Panc1 (cell line): ENCODE measurements around the gene IFT27.

Source experiments
- POLR2AphosphoS5 ChIP-seq: IDR thresholded peaks from 2 replicates; pipeline ENCODE4 v1.6.1; 2012; ENCODE audit warnings: mild to moderate bottlenecking, low read depth, low read length, moderate library complexity
- TCF7L2 ChIP-seq: IDR thresholded peaks from 2 replicates; pipeline ENCODE4 v1.6.1; 2011; ENCODE audit warnings: mild to moderate bottlenecking, low read depth, low read length, inconsistent platforms
- TF ChIP-seq, protein P1 (sequence below): fragments of 450-650 bp; IDR thresholded peaks from 2 replicates; pipeline ENCODE4 v1.5.1; 2017; ENCODE audit warnings: mild to moderate bottlenecking
- TF ChIP-seq, protein P2 (sequence below), 2 experiments: IDR thresholded peaks; 2 replicates each; pipeline ENCODE4 v1.6.1; 2011 to 2012; ENCODE audit warnings: low read depth in 2 of 2, control low read depth in 1 of 2, low read length in 1 of 2, mild to moderate bottlenecking in 1 of 2, moderate library complexity in 1 of 2; ENCODE audit not compliant: insufficient read depth in 1 of 2

GRCh38 chr22:36730176-36730858 is 45.6 kb downstream of the IFT27 start:
- TF ChIP-seq, protein P1, sequence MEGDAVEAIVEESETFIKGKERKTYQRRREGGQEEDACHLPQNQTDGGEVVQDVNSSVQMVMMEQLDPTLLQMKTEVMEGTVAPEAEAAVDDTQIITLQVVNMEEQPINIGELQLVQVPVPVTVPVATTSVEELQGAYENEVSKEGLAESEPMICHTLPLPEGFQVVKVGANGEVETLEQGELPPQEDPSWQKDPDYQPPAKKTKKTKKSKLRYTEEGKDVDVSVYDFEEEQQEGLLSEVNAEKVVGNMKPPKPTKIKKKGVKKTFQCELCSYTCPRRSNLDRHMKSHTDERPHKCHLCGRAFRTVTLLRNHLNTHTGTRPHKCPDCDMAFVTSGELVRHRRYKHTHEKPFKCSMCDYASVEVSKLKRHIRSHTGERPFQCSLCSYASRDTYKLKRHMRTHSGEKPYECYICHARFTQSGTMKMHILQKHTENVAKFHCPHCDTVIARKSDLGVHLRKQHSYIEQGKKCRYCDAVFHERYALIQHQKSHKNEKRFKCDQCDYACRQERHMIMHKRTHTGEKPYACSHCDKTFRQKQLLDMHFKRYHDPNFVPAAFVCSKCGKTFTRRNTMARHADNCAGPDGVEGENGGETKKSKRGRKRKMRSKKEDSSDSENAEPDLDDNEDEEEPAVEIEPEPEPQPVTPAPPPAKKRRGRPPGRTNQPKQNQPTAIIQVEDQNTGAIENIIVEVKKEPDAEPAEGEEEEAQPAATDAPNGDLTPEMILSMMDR = no peak
- TF ChIP-seq POLR2AphosphoS5 (no peak), TCF7L2 (no peak)
- TF ChIP-seq, protein P2, sequence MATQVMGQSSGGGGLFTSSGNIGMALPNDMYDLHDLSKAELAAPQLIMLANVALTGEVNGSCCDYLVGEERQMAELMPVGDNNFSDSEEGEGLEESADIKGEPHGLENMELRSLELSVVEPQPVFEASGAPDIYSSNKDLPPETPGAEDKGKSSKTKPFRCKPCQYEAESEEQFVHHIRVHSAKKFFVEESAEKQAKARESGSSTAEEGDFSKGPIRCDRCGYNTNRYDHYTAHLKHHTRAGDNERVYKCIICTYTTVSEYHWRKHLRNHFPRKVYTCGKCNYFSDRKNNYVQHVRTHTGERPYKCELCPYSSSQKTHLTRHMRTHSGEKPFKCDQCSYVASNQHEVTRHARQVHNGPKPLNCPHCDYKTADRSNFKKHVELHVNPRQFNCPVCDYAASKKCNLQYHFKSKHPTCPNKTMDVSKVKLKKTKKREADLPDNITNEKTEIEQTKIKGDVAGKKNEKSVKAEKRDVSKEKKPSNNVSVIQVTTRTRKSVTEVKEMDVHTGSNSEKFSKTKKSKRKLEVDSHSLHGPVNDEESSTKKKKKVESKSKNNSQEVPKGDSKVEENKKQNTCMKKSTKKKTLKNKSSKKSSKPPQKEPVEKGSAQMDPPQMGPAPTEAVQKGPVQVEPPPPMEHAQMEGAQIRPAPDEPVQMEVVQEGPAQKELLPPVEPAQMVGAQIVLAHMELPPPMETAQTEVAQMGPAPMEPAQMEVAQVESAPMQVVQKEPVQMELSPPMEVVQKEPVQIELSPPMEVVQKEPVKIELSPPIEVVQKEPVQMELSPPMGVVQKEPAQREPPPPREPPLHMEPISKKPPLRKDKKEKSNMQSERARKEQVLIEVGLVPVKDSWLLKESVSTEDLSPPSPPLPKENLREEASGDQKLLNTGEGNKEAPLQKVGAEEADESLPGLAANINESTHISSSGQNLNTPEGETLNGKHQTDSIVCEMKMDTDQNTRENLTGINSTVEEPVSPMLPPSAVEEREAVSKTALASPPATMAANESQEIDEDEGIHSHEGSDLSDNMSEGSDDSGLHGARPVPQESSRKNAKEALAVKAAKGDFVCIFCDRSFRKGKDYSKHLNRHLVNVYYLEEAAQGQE (IDR thresholded peaks at IDR 0.05; ENCODE audit: insufficient read depth in 1 of 2, low read depth in 2 of 2, low read length in 1 of 2) = no peak
